ENCODE results near the gene ZNF541.

DNA sequence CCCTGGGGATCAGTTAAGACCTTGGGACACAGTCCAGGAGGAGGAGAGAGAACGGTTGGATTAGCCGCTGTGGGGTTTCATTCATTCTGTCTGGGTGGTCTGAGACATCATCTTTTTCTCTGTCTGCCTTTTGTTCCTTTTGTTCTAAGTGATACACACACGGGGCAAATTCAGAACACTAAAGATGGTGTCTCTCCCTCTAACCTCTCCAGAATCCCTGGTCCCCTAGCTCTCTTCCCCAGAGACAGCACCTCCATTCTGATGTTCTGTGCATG lies 41.0 kb upstream of the ZNF541 start:
- TF ChIP-seq POLR2AphosphoS5 (IDR thresholded peaks at IDR 0.05; ENCODE audit: low read depth, low read length): no peak
- no peak for TF ChIP-seq POLR2A (IDR thresholded peaks at IDR 0.05; ENCODE audit: low read depth, low read length)

Data from GM12892 (cell line).